Measurements from ENCODE around the gene PRKCH. TPM values are rescaled to one million over a fixed set of nuclear protein-coding genes. Genes with fewer than 3 reads are reported as not detected.

PRKCH gene
- total RNA-seq, 2 experiments from 2014 or later: 0.85 to 2.3 TPM

DNA sequence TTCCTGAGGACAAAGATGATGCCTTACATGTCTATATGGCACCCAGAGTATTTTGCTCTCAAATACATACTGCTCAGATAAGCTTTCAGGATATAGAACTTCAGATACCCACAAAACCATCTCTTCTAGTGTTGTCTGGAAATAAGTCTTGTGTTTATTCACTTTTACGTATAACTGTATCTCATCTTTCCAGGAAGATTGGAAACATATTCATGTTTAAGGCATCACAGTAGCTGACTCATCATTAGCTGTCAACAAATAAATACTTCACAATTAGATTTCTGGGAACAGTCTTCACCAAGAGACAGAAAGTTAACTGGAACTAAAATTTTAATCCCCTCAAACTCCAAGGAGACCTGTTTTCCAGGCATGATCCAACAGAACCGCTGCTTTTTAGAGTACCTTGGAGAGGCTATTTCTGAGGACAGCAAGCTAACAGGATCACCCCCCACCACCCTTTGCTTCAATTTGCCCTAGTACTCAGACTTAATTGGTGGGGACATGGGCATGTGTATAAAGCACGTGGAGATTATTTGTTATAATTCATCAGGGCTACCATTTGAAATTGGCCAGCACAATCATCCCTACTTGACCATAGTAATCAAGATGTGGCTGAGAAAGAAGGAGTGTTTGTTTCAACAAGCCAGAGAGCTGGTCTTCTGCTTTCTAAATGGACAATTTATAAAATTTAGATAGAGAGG is 244.6 kb downstream of the PRKCH start:
- H3K36me3 ChIP-seq (ENCODE audit: insufficient read depth, low read length): no peaks in the 10 kb centered on the region
- H3K9me2 ChIP-seq (ENCODE audit: insufficient read depth, low read length): no peaks in the 10 kb centered on the region
- TF ChIP-seq EZH2phosphoT487 (IDR thresholded peaks at IDR 0.05; ENCODE audit: borderline replicate concordance, low read depth, low read length): no peak
- TF ChIP-seq, protein P1, sequence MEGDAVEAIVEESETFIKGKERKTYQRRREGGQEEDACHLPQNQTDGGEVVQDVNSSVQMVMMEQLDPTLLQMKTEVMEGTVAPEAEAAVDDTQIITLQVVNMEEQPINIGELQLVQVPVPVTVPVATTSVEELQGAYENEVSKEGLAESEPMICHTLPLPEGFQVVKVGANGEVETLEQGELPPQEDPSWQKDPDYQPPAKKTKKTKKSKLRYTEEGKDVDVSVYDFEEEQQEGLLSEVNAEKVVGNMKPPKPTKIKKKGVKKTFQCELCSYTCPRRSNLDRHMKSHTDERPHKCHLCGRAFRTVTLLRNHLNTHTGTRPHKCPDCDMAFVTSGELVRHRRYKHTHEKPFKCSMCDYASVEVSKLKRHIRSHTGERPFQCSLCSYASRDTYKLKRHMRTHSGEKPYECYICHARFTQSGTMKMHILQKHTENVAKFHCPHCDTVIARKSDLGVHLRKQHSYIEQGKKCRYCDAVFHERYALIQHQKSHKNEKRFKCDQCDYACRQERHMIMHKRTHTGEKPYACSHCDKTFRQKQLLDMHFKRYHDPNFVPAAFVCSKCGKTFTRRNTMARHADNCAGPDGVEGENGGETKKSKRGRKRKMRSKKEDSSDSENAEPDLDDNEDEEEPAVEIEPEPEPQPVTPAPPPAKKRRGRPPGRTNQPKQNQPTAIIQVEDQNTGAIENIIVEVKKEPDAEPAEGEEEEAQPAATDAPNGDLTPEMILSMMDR (conservative IDR thresholded peaks at IDR 0.05; ENCODE audit: low read length): no peak
- no peaks in the 10 kb centered on the region for H4K20me1 ChIP-seq (ENCODE audit: insufficient read depth, low read length)
- H3K9me3 ChIP-seq (ENCODE audit: low read length): no peaks in the 10 kb centered on the region
- H3K27ac ChIP-seq (ENCODE audit: low read depth, low read length, poor library complexity, severe bottlenecking): no peak overlapping the region
- no peaks in the 10 kb centered on the region for H3K79me2 ChIP-seq (ENCODE audit: insufficient read depth, low read depth, low read length)
- no peak overlapping the region for H2AFZ ChIP-seq (ENCODE audit: low read length)
- intact Hi-C loops (cut with micrococcal nuclease; ENCODE audit: unreplicated experiment): loop anchor here (5.0 kb wide), 2 partner anchors 146 to 166 kb away; no protein-coding TSS in a partner anchor
- ChIA-PET CTCF (ENCODE audit: unreplicated experiment) (interaction anchor here (0.5 to 0.9 kb wide), 2 partner anchors 89 to 1976 kb away, joined by 4 to 11 read pairs; no protein-coding TSS in a partner anchor), POLR2A (interaction anchor here (0.8 to 6.8 kb wide), 14 partner anchors 9 to 169 kb away, joined by 3 to 64 read pairs (median 3); no protein-coding TSS in a partner anchor)
- H3K4me1 ChIP-seq (ENCODE audit: insufficient read depth, low read length, poor library complexity, severe bottlenecking): peaks cover 77% of the 10 kb centered on the region
- no TSS peak for BruUV-seq (replicated peaks)
- H3K4me2 ChIP-seq (ENCODE audit: low read length): no peak overlapping the region
- DNase-seq (ENCODE audit: low spot score): no peak
- no peak overlapping the region for H3K4me3 ChIP-seq (ENCODE audit: low read depth, low read length, poor library complexity, severe bottlenecking)

DNA sequence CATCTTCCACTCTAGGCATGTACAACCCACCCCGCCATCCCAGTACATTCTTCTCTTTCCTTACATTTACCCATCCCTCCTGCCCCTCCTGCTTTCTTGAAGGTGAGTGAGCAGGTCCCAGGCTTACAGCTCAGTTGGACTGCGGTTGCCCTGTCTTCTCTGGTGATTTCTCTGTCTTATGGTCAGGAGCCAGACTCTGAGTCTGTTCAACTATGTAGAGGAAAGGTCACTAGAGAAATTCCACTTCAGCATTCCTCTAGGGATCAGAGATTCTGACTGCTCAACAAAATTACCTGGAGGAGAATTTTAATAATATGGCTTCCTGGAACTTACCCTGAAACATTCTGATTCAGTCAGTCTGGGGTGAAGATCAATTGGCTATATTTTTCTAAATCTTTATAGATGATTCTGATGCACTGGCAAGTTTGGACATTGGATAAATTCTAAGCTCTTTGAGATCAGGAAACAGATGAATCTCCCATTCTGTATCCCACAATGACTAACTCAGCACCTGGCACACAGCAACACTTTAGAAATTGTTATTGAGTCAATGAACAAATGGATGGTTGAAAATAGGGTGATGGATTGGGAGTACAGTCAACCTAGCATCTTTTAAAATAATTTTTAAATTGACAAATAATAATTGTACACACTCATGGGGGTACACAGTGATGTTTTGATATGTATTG is 245.3 kb downstream of the PRKCH start:
- H3K27ac ChIP-seq (ENCODE audit: low read depth, low read length, poor library complexity, severe bottlenecking): peak overlapping the region; percentile 93
- intact Hi-C loops (cut with micrococcal nuclease; ENCODE audit: unreplicated experiment): loop anchor here (5.0 kb wide), 2 partner anchors 146 to 166 kb away; no protein-coding TSS in a partner anchor
- peaks cover 77% of the 10 kb centered on the region for H3K4me1 ChIP-seq (ENCODE audit: insufficient read depth, low read length, poor library complexity, severe bottlenecking)
- TF ChIP-seq, protein P1 (conservative IDR thresholded peaks at IDR 0.05; ENCODE audit: low read length): no peak
- TF ChIP-seq EZH2phosphoT487 (IDR thresholded peaks at IDR 0.05; ENCODE audit: borderline replicate concordance, low read depth, low read length): no peak
- no peak overlapping the region for H3K4me3 ChIP-seq (ENCODE audit: low read depth, low read length, poor library complexity, severe bottlenecking)
- H3K4me2 ChIP-seq (ENCODE audit: low read length): no peak overlapping the region
- no peak for DNase-seq (ENCODE audit: low spot score)
- ChIA-PET POLR2A (interaction anchor here (0.8 to 6.8 kb wide), 14 partner anchors 8 to 168 kb away, joined by 3 to 64 read pairs (median 3); no protein-coding TSS in a partner anchor), CTCF (ENCODE audit: unreplicated experiment) (interaction anchor here (0.5 to 1.0 kb wide), 3 partner anchors 9 to 1976 kb away, joined by 3 to 11 read pairs (median 4); no protein-coding TSS in a partner anchor)
- H3K36me3 ChIP-seq (ENCODE audit: insufficient read depth, low read length): no peaks in the 10 kb centered on the region
- no peak overlapping the region; the same call in 1 of the 2 replicates for H2AFZ ChIP-seq (ENCODE audit: low read length)
- no TSS peak for BruUV-seq (replicated peaks)
- H3K79me2 ChIP-seq (ENCODE audit: insufficient read depth, low read depth, low read length): no peaks in the 10 kb centered on the region
- no peaks in the 10 kb centered on the region for H4K20me1 ChIP-seq (ENCODE audit: insufficient read depth, low read length)
- no peaks in the 10 kb centered on the region for H3K9me3 ChIP-seq (ENCODE audit: low read length)
- no peaks in the 10 kb centered on the region for H3K9me2 ChIP-seq (ENCODE audit: insufficient read depth, low read length)
